GM12892 (cell line): Measurements from ENCODE around the gene COL4A6.

Experiments used
- POLR2A ChIP-seq: IDR thresholded peaks from 2 replicates; pipeline ENCODE4 v1.6.1; 2011; ENCODE audit warnings: low read depth, low read length, control low read depth
- POLR2AphosphoS5 ChIP-seq: IDR thresholded peaks from 2 replicates; pipeline ENCODE4 v1.6.1; 2011; ENCODE audit warnings: low read depth, low read length, control low read depth

GRCh38 chrX:108399418-108400165 lies 38.6 kb downstream of the COL4A6 start:
- TF ChIP-seq POLR2AphosphoS5, result no peak
- no peak for TF ChIP-seq POLR2A
